OCI-LY7 (cell line): ENCODE results near the gene NT5M.

Experiments
- EZH2phosphoT487 ChIP-seq: fragments of 200-600 bp; sonication (generic); IDR thresholded peaks from 2 replicates; pipeline ENCODE4 v1.6.1; 2018; ENCODE audit warnings: low read depth, borderline replicate concordance, mild to moderate bottlenecking, mixed run types, antibody characterized with exemption, low read length, moderate library complexity, mixed read lengths
- TF ChIP-seq, protein P1 (sequence below): fragments of 200-600 bp; sonication (generic); conservative IDR thresholded peaks from 2 replicates; pipeline ENCODE4 v1.5.1; 2014; ENCODE audit warnings: mild to moderate bottlenecking, antibody characterized with exemption, low read length, moderate library complexity, mixed read lengths

DNA sequence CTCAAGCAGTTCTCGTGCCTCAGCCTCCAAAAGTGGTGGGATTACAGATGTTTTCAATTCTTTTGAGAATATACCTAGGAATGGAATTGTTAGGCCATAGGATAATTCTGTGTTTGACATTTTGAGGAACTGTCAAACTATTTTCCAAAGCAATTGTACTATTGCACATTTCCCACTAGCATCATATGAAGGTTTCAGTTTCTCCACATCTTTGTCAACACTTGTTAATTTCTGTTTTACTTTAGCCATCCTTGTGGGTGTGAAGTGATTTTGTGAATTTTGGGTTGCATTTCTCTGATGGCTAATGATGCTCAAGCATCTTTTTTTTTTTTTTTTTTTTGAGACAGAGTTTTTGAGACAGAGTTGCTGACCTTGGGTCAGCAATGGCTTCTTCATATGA is 6.2 kb downstream of the NT5M start:
- TF ChIP-seq, protein P1, sequence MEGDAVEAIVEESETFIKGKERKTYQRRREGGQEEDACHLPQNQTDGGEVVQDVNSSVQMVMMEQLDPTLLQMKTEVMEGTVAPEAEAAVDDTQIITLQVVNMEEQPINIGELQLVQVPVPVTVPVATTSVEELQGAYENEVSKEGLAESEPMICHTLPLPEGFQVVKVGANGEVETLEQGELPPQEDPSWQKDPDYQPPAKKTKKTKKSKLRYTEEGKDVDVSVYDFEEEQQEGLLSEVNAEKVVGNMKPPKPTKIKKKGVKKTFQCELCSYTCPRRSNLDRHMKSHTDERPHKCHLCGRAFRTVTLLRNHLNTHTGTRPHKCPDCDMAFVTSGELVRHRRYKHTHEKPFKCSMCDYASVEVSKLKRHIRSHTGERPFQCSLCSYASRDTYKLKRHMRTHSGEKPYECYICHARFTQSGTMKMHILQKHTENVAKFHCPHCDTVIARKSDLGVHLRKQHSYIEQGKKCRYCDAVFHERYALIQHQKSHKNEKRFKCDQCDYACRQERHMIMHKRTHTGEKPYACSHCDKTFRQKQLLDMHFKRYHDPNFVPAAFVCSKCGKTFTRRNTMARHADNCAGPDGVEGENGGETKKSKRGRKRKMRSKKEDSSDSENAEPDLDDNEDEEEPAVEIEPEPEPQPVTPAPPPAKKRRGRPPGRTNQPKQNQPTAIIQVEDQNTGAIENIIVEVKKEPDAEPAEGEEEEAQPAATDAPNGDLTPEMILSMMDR = no peak
- no peak for TF ChIP-seq EZH2phosphoT487
